Activated CD4-positive, alpha-beta T cell treated with anti-CD3 and anti-CD28 coated beads for 24 hours (primary cell): Measurements from ENCODE around the gene TCF4.

Source experiments
- DNase-seq, 2 donors: peaks; one replicate each; pipeline ENCODE4 v3.0.0-alpha.2; 2020; ENCODE audit warnings: low read depth in 2 of 2

Gene TCF4

DNA sequence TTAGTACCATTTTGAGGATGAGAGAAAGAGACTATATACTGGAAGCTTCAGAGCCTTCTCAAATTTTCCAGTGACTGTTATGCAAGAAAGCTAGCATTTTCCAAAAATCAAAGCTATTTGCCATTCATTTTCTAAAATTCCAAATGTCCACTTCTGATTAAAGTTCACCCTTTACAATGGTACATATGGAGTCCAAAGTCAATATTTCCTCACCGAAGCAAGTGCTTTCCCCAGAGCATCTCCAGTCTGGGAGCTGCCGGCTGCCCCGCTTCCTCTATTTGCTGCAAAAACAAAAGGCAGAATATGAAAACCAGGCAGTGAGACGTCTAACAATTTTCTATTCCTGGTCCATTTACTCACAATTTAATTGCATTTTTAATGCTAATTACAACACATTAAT, 326.7 kb downstream of the TCF4 start:
- no peak for DNase-seq

DNA sequence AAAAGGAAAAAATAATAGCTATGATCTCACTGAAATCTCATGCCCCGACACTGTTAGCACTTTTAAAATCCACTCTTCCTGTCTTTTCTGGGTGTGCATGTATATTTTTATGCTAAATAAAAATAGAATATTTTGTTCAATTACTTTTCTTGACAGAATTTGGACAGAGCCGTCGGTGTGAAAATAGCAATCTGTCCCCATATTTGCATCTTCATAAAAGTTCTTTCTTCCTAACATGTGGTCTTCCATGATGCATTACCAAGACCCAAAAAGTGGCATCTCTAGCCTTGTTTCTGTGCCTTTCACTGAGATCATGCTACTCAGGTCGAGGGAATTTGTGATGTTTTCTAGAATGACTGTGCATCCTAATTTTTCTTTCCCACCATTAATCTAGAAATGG, 329.9 kb downstream of the TCF4 start:
- DNase-seq: no peak

DNA sequence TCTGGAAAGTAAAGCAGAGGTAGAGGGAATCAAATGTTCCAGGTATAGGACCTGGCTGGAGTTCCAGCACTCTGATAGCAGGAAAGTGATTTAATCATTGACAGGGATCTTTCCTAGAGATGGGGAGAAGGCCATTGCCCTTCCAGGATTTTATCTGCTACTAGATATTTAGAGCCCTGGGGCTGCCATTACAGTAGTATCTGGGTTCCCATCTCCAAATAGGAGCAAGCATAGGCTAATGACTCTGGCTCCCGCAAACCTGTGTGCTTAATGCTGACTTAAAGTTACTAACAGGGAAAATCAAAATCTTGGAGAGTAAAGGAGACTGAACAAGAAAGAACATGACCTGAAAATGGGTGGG, 331.1 kb downstream of the TCF4 start:
- DNase-seq: no peak

DNA sequence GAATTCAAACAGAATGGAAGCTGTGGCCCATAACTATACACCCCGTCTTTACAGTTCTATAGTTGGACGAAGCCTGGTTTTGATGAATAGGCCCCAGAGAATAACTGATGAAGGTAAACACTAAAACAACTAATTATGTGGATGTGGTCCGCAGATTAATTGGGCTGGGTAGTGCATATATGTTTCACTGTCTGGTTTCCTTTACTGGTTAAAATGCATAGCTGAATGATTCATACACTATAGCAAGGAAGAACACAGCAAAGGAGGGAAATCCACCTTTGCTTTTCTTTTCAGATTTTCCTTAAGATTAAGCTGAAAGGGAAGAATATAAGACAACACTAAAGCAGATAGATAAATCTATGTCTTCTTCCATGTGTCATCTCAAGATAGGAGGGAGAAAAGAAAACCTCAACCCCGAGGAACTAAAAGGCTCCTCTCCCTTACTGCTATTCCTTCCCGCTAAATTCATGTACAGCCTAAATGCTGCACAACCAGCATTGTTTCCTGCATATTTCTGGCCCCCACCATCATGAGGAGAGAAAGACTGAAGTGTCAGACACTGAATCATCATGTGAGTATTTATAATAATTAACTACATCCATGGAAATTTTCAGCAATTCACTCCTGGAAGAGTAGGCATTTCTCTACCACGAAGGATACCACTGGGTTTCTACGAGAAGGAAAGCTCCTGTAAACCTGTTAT, 331.6 kb downstream of the TCF4 start:
- no peak for DNase-seq

DNA sequence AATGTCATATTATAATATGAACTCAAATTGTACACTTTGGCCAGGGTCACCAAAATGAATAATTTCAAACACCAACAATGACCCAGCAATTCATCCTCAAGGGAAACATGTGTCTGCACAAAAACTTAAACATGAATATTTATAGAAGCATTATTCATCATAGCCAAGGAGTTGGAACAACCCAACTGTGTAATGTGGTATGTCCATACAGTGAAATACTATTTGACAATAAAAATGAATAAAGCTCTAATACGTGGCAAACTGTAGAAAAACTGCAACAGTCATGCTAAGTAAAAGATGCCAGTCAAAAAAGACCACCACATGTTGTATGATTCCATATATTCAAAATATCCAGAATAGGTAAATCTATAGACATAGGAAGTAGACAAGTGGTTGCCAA, 334.2 kb downstream of the TCF4 start:
- no peak for DNase-seq

DNA sequence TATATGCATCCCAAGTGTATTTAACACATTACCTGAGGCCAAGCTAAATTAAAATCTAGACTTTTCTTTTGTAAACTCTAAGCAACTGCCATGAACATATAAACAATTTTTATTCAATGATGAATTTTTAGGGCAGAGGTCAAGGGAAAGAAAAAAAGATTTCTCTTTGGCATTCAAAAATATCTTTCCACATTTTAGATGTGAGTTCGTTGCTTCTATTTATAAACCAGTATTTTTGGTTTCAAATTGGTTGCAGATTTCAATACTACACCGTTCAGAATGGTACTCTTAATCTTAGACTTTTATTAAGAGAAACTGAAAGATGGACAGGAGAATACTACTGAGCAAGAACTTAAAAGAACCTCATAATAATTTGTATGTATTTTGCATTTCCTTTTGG, 335.1 kb downstream of the TCF4 start:
- no peak for DNase-seq

DNA sequence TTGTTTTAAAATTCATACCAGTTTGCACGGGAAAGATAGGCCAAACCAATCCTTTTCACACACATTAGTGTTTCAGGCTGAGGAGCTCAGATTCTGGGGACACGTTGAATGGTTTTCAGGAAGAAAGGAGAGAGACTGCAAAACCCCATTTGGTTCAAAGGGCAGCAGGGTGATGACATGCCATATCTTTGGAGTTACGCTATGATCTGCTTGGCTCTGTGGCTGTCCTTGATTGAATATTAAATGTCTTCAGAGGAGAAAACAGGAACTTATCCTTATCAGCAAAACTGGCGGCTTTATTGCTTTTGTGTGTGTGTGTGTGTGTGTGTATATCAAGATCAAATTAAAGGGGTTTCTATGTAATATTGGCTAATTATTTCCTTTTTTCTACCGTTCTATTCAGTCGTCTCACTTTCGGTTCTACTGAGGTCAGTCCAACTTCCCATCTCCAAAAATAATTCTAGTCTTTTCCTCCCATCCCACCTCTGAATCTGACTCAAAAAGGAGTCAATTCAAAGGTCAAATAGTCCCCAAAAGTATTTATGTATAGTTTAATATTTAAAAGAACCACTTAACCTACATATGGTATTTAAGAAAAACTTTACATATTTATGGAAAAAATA, 335.8 kb downstream of the TCF4 start:
- no peak for DNase-seq

DNA sequence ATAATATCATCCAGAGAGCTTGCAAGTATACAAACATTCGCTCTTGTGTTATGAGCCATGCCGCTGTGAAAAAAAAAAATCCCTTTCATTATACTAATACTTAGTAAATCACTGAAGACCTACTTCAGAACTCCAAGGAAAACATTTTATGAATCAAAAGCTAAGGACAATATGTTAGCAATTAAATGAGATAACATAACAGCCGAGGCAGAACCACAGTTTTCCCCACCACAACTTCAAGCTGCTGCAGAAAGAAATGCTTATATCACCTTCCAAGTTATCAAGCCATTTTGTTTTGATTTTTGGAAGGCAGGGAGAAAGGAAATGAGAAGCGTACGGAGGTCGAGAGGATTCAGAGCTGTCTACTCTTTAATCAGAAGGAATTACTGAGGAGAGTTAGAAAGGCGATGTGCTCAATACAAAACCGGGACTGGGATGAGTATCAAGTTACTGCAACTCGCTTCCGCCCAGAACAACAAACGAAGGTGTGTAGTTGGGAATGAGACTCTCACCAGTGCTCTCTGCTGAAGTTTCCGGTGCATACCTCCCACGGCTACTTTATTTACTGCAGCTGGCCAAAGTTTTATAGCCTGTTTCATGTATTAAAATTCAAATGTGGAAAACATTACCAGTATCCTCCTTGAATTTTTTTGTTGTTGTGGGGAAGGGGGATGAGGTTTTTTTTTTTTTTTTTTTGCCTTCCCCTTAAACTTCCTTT, 336.6 kb downstream of the TCF4 start:
- no peak for DNase-seq

DNA sequence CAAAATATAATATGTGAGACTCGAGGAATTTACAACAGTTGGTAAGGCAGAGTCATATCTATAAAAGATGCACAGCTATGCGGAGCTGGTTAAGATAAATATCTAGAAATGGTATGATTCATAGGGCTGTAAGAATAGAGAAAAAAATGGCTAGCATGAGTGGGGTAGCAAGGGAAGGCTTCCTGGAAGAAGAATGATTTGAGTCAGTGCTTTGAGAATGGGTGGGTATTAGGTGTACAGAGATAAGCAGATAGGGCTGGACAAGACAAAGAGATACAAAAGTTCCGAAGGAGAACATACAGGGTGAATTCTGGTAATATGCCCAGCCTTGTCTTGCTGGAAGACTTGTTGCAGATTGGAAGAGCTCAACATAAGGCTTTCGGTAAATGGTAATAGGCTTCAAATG, 337.2 kb downstream of the TCF4 start:
- no peak for DNase-seq

DNA sequence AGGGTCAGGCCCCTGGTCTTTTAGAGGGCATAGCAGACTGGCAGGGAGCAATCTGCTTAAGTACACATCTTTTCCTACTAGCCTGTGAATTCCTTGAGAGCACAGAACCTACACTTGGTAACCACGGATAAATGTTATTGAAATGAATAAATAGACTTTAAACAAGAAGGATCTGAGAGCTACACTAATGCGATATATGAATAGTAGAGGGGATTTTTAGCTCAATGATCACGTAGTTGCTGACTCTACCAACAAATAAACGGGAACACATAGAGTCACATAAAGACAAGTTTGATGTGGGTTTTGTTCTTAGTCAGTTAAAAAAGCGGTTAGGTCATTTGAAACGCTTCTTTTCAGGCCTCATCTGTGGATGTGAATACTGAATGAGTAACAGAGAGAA, 338.4 kb downstream of the TCF4 start:
- DNase-seq: no peak

DNA sequence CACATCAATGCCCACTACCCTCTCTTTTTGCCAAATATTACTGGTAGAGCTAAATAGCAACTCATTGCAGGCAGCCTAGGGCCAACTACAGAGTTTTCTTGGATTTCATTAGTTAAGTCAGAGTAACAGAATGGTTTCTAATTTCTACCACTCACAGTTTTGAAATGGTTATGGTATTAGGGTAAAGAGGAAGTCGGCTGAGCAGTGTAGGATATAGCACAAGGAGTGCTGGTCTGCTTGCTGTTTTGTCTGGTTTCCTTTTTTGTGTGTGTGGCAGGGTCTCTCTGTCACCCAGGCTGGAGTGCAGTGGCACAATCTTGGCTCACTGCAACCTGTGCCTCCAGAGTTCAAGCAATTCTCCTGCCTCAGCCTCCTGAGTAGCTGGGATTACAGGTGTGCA, 339.5 kb downstream of the TCF4 start:
- DNase-seq: no peak

DNA sequence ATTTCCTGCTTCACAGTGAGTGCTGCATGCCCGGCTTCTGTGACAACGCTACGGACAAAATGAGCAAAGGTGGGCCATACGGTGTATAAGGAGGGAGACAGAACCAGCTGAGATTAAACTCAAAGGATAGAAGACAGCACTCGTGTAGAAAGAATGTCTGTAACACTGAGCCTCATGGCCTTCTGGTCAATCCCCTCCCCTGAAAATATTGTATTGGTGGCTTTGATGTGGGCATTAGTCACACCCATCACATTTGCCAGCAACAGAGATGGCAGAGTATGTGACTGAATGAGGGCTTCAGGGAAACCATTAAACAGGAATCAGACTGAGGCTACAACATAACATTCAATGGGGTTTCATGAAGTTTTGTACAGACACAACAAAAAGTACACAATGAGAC, 341.0 kb downstream of the TCF4 start:
- DNase-seq: no peak

DNA sequence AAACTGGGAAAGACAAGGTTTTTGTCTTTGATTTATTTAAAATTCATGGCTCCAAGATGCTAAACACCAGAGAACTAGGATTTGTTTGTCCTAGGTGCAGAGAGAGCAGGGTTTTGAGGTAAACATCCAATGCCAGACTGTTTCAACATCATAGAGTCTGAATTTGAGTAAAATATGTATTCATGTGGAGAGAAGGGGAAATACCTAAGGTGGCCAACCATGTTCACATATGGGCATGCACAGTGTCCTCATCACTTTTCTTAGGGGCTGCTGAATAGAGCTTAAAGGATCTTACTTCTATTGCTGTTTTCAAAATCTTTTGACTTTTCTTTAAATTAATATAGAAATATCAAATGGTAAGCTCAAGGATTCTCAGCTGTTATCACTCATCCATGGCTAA, 341.7 kb downstream of the TCF4 start:
- no peak for DNase-seq

DNA sequence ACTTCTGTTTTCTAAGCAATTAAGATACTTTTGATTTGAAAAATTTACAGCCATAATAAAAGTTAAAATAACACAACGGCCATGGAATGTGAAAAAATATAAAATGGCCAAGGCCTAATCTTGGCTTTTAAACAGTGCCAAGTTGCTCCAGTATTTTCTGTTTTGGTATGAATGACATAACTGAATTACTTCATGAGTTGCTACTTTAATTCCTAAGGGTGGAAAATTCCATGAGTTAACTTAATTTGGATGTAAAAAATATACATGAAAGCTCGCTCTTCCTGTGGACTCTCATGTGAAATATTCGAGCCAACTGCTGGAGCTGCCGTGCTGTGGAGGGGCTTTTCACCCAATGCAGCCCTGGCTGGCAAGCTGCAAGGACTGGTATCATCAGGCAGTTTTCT, 342.8 kb downstream of the TCF4 start:
- no peak for DNase-seq

DNA sequence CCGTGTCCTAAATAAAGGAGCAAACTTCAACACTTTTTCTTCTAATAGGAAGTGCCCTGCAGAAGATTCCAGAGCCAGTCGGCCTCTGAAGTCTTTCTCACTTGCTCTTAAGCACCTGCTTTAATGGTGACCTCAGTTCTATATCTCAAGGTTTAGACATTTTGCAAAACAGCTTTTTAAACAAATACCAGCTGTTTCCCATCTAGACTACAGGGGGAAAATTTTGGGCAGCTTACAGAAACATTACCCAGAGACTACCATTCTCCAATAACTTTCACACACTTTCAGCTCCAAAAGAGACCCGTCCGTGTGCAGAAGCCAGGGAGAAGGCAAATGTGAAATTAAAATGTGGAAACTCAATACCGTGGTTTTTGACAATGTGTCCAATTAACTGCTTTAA, 343.4 kb downstream of the TCF4 start:
- no peak for DNase-seq

DNA sequence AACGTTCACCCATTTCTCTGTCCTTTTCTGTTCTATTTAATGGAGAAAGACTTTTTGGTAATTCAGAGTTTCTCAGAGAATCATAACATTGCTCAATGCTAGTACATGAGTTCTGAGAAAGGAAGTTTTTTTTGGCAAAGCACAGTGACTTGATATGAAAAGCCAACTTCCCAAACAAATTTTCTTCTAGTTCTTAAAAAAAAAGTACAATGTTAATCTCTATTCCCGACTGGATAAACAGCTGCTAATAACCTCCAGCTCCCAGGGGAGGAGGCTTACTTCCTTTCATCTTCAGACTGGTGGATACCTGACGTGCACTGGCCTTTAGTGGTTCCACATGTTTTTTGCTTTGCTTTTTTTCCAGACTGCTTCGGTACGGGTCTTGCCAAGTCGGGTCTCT, 344.1 kb downstream of the TCF4 start:
- DNase-seq: no peak

DNA sequence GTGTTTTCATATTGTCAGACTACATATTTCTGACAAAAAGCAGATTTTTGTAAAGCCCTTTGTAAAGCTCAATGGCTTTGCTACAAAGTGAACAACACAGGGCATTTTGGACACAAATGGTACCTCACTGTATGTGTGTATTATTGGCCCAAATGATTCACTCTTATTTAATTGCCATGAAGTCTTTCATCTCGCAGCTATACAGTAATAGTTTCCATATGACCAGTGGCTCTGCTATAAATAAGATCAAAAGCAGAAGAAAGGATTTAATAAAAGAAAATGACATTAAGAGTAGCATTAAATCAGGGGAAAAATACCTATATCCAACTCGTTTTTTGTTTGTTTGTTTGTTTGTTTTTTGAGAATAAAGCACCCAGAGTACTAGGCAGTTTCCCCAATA, 344.7 kb downstream of the TCF4 start:
- no peak for DNase-seq

DNA sequence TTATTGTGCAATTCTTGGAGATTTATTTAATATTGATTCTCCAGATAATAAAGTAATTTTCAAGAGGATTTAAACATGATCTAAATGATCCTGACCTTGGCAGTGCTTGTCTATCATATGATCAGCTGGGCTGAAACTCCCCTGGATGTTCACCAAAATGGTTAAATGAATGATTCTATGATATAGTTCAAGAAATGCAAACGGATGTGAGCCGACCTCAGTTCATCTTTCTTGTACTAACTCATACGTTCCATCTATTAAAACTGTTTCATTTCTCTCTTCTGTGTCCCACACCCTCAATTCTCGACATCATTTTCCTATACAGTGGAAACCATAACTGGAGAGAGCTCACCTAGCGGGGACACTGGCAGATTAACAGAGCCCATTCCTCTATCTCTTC, 347.0 kb downstream of the TCF4 start:
- DNase-seq: no peak

DNA sequence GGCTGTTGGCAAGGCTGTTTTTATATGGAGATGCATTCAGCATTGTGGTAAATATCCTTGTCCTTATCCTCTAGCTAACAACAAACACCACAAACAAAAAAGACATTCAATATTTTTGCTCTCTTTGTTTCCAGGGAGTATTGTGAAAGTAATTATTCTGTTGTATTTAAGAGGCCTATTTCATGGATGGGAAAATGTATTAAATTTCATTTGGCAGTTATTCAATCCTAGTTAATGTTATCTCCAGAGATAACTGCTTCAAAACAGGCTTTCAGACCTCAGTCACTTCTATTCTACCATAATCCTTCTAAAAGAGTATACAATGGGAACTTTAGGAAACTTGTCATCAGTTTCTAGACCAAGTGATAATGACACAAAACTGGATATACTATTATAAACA, 348.3 kb downstream of the TCF4 start:
- no peak for DNase-seq

DNA sequence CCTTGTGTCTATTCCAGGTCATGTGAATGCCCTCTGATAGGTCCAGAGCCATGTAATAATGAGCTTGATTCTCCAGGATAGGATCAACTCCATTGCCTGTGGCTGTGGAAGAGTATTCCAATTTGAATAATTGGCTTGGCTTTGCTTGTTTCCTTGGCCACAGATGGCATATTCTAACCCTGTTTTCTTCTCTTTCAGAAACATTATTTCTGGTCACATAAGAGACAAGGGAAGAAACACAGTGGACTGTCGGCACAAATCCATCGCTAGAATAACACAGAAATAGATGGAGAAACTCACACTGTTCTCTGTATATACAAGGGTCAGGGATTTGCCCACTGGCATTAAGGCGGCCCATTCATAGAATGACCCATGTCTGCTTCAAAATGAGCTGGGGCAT, 350.3 kb downstream of the TCF4 start:
- no peak for DNase-seq

DNA sequence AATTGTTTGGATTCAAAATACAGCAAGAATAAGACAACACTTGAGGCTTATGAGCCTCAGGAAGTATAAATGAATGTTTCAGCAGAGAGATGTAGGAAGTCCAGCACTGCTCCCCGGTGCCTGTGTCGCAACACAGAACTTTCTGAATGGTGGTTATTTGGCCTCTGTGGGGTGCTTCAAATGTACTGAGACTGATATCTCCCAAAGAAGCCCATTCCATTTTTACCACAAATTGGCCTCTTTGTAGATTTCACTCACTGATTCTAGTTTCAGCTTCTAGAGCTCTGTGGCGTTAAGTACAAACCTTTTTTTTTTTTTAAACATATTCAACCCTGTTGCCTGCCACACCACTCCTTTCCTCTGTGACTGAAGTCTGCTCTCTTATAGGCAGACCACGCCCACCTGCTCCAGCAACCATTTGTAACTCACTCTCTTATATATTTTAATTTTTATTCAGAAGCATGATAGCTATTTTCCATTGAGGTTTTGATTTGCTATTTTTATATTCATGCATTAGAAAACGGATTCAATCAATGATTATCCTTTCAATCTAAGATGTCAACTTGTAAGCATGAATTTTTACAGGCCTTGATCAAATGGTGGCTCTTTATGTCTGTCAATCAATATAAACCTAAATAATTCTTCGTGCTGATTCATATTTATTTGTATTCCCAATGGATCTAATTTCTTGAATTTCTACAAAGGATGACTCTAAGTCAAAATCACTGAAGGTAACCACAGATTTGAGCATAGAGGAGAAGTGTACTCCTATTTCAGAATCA, 351.7 kb downstream of the TCF4 start:
- no peak for DNase-seq

DNA sequence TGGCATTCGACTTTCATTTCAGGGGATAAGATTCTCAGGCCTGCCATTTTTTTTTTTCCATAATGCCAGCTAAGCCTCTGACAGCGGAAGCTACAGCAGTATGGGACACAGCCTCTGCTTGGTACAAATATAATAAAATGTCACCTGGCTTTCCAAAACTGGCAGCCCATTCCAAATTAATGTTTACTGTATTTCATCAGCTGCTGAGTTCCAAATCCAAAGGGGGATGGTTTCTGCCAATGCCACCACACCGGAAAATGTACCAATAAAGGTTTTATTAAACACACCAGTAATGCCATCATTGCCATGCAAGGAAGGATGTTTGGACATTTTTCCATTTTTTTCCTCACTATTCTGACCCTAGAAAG, 352.9 kb downstream of the TCF4 start:
- no peak for DNase-seq
